Inflammatory macrophage treated with lipopolysaccharide for 4 hours (primary cell): ENCODE data around the gene DLGAP1.
"Not testable (repeated sequence)": the region's sequence is repeated elsewhere in the genome, so short reads cannot be mapped to it uniquely, and the experiment has no call there.

ENCODE experiments used
- DNase-seq: peaks from one replicate; pipeline ENCODE4 v3.0.0-alpha.2; 2020

The DLGAP1 gene

GRCh38 chr18:3667255-3668137 is 787.6 kb downstream of the DLGAP1 start:
- DNase-seq = no peak

GRCh38 chr18:3666526-3667254 is 788.4 kb downstream of the DLGAP1 start:
- no peak for DNase-seq

DNA sequence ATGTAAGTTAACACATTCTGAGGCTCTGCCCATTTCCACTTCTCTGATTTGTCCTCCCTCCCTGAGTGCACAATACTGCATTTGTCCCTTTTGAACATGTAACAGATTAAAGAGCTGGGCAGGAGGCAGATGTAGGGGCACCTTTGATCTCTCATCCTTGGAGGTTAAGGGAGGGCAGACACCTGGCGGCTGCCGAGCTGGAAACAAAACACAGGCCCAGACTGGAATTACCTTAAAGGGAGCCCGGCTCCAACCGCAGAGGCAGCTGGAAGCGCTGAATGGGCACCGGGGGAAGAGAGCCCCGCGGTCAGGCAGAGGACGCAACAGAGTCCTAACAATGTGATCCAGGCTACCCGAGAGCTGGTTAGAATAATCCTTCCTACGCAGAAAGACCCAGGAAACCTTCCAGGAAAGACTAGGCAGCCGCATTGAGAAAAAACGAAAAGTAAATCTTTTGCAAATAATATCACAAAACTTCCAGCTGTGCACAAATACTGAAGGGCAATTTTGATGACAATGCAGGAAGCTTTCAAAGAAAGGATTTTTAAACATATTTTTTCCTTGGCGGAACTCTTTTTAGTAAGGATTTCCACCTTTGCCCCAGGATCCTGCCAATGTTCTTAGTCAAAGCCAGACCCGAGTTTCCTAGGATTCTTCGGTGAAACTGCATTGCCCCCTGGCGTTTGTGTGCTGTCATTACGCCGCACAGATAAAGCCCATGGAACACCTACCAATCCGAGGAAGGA is 789.2 kb downstream of the DLGAP1 start:
- peak; percentile 75 for DNase-seq

GRCh38 chr18:3665204-3665603 is 789.9 kb downstream of the DLGAP1 start:
- DNase-seq = no peak

- DNase-seq = peak; percentile 91
Measured at GRCh38 chr18:3664563-3665178, 790.4 kb downstream of the DLGAP1 start.

- peak; percentile 68 for DNase-seq
Measured at GRCh38 chr18:3663870-3664512, 791.1 kb downstream of the DLGAP1 start.

GRCh38 chr18:3661989-3662388 is 793.1 kb downstream of the DLGAP1 start:
- DNase-seq = no peak

GRCh38 chr18:3660739-3661515 is 794.2 kb downstream of the DLGAP1 start:
- DNase-seq = peak; percentile 87

GRCh38 chr18:3658529-3658928 is 796.6 kb downstream of the DLGAP1 start:
- no peak for DNase-seq

DNA sequence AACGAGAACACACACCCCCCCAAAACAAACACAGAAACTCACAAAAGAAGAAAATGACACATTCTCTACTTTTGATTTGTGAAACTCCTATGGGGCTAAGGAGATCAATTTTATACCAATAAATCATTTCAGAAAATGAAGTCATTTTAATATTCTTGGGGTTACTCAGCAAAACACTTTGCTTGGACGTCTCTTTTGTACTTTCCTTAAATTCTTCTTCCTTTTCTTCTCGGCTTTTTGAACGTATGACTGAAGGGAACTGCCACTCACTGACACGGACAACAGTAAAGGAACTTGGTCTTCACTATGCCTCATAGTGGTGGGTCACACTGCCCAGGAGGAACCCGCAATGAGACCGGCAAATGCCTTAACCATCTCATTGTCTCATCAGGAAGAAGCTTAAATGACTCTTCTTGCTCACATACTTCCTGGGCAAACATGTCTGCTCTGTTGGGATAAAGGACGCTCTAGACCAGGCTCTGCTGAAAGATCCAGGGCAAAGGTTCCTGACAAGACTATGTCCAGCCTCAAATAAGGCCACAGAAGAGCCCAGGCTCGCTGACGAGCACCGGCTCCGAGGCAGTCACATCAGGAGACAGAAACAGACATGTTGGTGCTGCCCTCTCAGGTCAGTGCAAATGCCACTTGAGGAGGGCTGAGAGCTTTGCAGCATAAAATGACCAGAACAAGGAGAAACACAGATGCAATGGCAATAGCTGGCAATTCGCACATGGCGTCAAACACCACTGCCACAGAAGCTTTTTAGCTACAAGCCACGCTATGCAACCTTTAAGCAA is 799.7 kb downstream of the DLGAP1 start:
- DNase-seq = peak; percentile 74

DNA sequence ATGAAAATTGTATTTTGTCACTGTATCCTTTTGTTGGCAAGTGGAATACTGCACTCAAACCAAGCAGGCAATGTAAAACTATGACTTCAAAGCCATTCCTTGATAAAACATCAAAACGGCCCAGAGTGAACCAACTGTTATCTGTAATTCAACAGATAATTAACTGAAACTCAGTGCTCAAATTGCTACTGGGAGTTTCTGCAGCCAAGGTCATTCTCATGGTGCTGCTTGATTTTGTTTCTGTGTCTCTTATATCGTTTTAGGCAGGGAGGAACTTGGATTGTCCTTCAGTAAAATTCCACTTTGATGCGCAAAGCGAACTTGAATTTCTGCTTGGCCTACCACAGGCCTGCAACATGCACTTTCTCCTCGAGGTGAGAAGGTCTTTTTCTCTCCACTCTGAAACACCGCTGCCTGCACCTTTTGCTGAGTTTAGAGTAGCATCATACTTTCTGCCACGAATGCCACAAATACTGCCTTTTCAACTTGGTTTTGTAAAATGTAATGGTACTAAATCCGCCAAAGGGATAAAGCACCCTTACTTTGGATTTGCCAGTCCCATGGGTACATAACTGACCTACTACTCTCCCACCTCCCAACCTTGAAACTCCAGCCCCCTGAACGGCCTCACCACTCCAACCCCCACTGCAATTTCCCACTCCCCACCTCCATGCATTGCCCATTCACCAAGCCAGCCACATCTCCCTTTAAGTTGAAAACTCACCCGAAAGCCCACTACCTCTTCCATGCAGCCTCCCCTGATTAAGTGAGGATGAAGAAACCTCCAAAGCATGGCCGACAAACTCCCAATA is 800.5 kb downstream of the DLGAP1 start:
- DNase-seq = no peak

- DNase-seq = no peak
Measured at GRCh38 chr18:3653851-3654441, 801.2 kb downstream of the DLGAP1 start.

DNA sequence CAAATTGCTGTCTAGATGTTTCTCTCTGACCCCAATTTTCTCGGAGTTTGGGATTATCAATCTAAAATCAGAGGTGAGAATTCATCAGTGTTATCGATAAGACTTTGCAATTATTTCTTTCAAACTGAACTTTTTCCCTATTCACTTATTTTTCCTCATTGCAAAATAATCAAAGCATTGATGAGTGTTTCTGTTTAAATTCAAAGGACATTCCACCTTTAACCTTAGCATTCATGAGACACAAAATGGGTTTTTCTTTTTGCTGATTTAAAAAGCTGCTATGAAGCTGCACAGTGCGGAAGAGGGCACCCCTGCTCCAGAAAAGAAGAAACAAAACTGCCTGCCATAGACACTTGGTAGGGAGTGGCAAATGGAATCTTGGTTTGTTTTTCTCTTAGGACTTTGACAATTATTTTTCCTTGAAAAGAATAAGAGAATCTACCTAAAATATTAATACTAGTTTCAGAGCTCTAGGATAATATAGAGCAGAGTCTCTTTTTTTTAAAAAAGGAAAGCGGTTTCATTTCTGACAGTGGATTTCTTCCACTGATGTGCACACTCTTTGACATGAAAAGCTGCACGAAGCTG is 801.8 kb downstream of the DLGAP1 start:
- peak; percentile 46 for DNase-seq

- peak; percentile 97 for DNase-seq
Measured at GRCh38 chr18:3652380-3653262, 802.5 kb downstream of the DLGAP1 start.

GRCh38 chr18:3651266-3651665 is 803.8 kb downstream of the DLGAP1 start:
- DNase-seq = no peak

- not testable (repeated sequence) for DNase-seq
Measured at GRCh38 chr18:3650521-3651042, 804.5 kb downstream of the DLGAP1 start.

GRCh38 chr18:3649633-3650426 is 805.3 kb downstream of the DLGAP1 start:
- DNase-seq = no peak
